GM13977 (cell line): ENCODE data around the gene GLS2.

Source experiments
- DNase-seq: peaks from one replicate; pipeline ENCODE4 v3.0.0; 2012; ENCODE audit warnings: low spot score
- CTCF ChIP-seq: IDR thresholded peaks from 2 replicates; pipeline ENCODE4 v1.5.1; 2012; ENCODE audit warnings: mild to moderate bottlenecking, control low read depth; ENCODE audit not compliant: insufficient read depth; ENCODE audit errors: extremely low read depth, missing control alignments
- in situ Hi-C: fragments of 300-500 bp; cut with MboI; formaldehyde crosslinking; loops from one replicate; pipeline ENCODE4 v1.12.0; 2022; ENCODE audit warnings: low sequenced_read_pairs, low pct_unique_long_range_greater_than_20kb, mixed read lengths, inconsistent platforms; ENCODE audit not compliant: unreplicated experiment

GLS2 gene

GRCh38 chr12:56431850-56432249, 56.1 kb downstream of the GLS2 start:
- in situ Hi-C loops, result no loop called here
- TF ChIP-seq CTCF, result no peak
- DNase-seq, result no peak

- TF ChIP-seq CTCF, result no peak
- in situ Hi-C loops, result no loop called here
- no peak for DNase-seq
Measured at GRCh38 chr12:56431288-56431687, 56.7 kb downstream of the GLS2 start.

DNA sequence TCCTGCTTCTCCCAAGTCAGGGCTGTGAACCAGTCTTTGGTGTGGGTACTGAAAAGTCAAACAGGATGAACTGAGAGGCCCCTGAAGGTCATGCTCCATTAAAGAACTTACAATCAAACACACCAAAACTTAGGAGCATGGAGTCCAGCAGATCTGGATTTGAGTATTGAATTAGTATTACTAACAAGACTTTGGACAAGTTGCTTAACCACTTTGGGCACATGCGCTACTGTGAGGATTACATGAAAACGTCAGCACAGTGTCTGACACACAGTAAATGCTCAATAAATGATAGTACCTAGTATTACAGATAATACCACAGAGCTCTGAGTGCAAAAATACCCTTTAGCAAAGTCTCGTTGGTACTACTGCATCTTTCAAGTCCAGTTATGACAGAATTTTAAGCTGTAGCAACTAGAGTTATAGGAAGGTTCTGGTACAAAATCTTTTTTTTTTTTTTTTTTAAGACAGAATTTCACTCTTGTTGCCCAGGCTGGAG, 62.0 kb downstream of the GLS2 start:
- TF ChIP-seq CTCF, result no peak
- DNase-seq, result no peak

GRCh38 chr12:56425193-56425592, 62.8 kb downstream of the GLS2 start:
- no peak for DNase-seq
- in situ Hi-C loops, result no loop called here
- TF ChIP-seq CTCF, result no peak

More for the DNA sequence above, 62.0 kb downstream of the GLS2 start:
- in situ Hi-C loops, result no loop called here
